GM19238 (cell line): ENCODE measurements around the gene PNLDC1.
"Not testable (repeated sequence)": the region's sequence is repeated elsewhere in the genome, so short reads cannot be mapped to it uniquely, and the experiment has no call there.

Experiments
- DNase-seq: peaks from one replicate; pipeline ENCODE4 v3.0.0; 2011; ENCODE audit warnings: low spot score; ENCODE audit not compliant: insufficient read length

Gene PNLDC1

GRCh38 chr6:159819098-159819497, 19.0 kb downstream of the PNLDC1 start:
- no peak for DNase-seq

DNA sequence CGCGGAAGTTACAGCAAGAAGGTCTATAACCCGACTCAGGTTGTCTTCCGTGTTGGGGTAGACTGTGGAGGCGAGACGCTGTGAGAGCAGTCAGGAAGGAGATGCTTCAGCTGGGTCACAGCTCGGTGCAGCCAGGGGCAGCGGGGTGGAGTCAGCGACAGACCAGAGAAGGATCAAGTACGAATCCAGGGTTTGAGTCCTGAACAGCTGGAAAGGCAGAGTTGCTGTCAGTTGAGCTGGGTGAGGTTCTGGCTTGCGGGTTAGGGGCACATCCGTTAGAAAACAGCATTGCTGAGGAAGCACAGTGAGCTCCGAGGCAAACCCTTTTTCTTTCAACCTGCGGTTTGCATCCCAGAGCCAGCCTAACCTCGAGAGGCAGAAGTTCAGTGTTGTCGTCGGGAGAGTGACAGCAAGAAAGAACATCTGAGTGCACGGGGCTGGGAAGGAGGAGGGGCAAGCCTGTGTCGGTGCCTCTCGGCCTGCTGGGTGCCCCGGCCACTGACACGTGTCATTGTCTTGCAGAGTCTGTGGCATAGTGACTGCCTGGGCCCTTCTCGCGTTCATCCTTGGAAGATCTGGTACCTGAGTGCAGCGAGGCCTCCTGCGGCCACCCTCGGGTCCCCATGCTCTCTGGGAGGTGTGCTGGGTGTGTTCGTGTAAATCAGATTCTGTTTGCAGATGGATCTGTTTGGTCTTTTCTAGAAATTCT, 20.0 kb downstream of the PNLDC1 start:
- no peak for DNase-seq

DNA sequence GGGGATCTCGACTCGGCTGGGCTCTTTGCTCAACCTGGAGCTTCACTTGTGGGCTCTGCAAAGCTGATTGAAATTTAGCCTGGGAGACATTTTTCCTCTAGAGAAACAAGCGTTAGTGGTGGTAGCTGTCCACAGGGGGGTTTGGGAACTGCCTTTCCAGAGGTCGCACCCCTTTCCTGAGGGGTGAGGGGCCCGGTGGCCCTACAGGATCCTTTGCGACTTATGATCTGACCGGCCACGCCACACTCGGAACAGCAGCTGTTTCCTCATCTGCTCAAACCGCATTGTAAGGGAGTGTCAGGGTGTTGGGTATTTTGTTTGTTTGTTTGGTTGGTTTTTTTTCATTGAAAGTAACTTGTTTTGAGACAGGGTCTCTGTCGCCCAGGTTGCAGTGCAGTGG, 21.0 kb downstream of the PNLDC1 start:
- DNase-seq: no peak

GRCh38 chr6:159821726-159822125, 21.6 kb downstream of the PNLDC1 start:
- DNase-seq: no peak

- no peak for DNase-seq
These were observed 23.9 kb downstream of the PNLDC1 start for GRCh38 chr6:159823953-159824352.

DNA sequence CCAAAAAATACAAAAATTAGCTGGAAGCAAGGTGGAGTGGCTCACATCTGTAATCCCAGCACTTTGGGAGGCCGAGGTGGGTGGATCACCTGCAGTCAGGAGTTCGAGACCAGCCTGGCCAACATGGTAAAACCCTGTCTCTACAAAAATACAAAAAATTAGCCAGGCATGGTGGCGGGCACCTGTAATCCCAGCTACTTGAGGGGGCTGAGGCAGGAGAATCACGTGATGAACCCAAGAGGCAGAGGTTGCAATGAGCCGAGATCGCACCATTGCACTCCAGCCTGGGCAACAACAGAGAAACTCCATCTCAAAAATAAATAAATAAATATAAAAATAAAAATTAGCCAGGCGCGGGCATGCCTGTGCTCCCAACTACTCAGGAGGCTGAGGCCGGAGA, 24.6 kb downstream of the PNLDC1 start:
- DNase-seq: not testable (repeated sequence)

- DNase-seq: no peak
These were observed 25.9 kb downstream of the PNLDC1 start for GRCh38 chr6:159826004-159826403.

- no peak for DNase-seq
These were observed 27.0 kb downstream of the PNLDC1 start for GRCh38 chr6:159826968-159827647.

DNA sequence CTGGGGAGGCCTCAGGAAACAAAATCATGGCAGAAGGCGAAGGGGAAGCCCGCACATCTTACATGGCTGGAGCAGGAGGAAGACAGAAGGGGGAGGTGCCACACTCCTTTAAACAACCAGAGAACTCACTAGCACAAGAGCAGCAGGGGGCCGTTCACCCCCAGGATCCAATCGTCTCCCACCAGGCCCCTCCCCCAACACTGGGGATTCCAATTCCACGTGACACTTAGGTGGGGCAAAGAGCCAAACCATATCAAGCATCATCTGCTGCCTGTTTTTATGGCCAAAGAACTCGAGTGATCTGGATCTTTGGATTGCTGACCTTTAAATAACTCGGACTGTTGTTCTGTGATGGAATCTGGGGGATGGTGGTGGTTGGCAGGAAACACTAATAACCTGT, 28.0 kb downstream of the PNLDC1 start:
- DNase-seq: no peak

DNA sequence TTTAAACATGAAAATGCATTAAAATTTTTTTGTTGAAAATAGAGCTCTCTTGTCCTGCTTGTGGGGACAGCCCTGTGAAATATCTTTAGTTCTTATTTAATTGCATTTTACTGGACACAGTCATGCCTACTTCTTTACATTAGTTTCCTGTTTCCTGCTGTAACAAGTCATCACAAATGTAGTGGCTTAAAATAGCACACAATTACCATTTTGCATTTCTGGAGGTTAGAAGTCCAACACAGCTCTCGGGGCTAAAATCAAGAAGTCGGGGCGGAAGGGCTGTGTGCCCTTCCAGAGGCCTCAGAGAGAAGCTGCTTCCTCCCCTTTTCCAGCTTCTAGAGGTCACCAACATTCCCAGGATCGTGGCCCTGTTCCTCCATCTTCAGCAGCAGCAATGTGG, 29.4 kb downstream of the PNLDC1 start:
- no peak for DNase-seq

DNA sequence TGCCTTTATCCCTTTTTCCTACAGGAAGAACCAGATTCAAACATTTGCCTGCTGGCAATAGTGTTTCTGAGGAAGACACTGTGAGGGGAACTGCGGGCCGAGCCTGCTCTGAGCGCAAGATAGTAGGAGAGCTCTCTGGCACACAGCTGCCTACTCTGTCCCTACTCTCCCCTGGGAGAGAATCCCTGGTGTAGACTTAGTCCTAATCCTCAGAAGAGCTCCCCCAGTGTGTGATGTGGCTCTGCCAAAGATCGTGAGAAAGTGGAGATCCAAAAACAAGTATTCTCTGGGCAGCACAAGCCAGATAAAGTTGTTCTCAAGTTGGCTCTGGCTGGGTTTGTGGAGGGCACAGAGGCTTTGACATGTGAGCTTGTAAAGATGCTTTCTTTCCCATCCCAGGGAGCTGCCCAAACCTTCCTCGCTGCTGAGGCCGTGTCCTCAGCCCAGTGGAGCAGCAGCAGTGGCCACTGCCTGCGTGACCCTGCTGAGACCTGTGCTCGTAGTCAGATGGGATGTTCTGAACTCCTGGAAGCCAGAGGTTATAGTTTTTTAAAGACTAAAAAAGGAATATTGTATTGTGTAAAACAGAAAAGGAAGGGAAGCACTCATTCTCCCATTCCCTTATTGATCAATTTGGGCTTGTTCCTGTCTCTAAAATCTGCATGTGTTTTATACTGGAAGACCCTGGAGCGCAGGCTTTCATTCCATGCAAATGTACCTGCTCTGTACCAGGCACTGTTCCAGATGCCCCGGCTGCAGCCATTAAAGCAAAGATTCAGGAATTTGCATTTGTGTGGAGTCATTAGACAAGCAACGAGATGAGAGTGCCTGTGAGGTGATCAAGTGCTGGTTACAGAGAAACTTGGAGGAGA, 30.7 kb downstream of the PNLDC1 start:
- DNase-seq: no peak

DNA sequence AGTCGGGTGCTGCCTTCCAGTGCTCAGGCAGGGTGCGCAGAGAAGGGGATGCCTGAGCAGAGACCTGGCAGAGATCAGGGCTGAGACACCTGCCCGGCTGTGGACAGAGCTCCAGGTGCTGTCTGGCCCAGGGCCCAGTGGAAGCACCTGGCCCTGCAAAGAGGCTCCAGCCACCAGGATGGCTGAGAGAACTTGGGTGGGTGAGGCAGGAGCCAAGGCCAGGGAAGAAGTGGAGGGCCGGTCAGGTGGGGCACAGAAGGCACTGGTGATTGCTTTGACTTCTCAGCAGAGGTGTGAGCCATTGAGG, 31.2 kb downstream of the PNLDC1 start:
- no peak for DNase-seq

GRCh38 chr6:159832946-159833345, 32.9 kb downstream of the PNLDC1 start:
- no peak for DNase-seq

- no peak for DNase-seq
These were observed 33.5 kb downstream of the PNLDC1 start for GRCh38 chr6:159833556-159833955.

- DNase-seq: no peak
These were observed 34.0 kb downstream of the PNLDC1 start for GRCh38 chr6:159833997-159834603.

GRCh38 chr6:159836718-159837490, 36.8 kb downstream of the PNLDC1 start:
- no peak for DNase-seq

DNA sequence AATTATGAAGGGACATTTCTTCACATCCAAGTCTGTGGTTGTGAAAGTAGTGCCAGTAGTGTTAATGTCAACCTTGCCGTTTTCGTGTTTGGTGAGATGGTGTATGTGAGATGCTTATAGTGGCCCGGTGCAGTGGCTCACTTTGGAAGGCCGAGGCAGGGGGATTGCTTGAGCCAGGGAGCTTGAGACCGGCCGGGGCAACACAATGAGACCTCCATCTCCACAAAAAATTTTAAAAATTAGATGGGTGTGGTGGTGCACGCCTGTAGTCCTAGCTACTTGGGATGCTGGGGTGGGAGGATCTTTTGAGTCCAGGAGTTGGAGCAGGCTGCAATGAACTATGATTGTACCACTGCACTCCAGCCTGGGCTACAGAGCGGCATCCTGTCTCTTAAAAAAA, 37.4 kb downstream of the PNLDC1 start:
- no peak for DNase-seq

- no peak for DNase-seq
These were observed 38.1 kb downstream of the PNLDC1 start for GRCh38 chr6:159838020-159838744.

DNA sequence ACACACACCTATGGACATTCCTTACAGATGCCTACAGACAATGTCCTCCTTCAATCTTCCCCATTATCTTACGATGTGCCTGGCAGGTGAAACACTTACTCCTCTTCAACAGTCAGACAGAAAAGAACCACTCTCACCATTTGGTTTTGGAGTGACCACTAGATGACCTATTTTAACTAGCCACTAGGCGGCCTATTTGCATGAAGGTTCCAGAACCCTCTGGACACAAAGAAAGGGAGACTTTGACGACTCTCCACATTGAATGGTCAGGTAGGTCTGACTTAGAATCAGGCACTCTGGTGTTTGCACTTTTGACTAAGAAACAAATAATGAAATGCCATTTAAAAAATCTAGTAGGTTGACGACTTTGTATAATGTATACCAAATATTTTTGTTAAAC, 42.0 kb downstream of the PNLDC1 start:
- DNase-seq: no peak
